Sigmoid colon (tissue), 7 donors: ENCODE measurements around the gene TNIK. TPM values are rescaled to one million over a fixed set of nuclear protein-coding genes. Genes with fewer than 3 reads are reported as not detected.

Experiments
- DNase-seq: peaks from one replicate; pipeline ENCODE4 v3.0.0-alpha.2; 2019
- H3K27ac ChIP-seq, 4 donors: fragments of 200-600 bp; sonication (generic); one replicate each; pipeline ENCODE4 v1.5.1; 2016 to 2019; ENCODE audit warnings: mild to moderate bottlenecking in 1 of 4
- H3K27me3 ChIP-seq, 3 donors: fragments of 200-600 bp; sonication (generic); one replicate each; pipeline ENCODE4 v1.5.1; 2019; ENCODE audit warnings: mild to moderate bottlenecking in 1 of 3
- H3K36me3 ChIP-seq, 4 donors: fragments of 200-600 bp; sonication (generic); one replicate each; pipeline ENCODE4 v1.5.1; 2016 to 2019
- H3K4me1 ChIP-seq, 4 donors: fragments of 200-600 bp; sonication (generic); one replicate each; pipeline ENCODE4 v1.5.1; 2017 to 2019
- H3K4me3 ChIP-seq, 4 donors: fragments of 200-600 bp; sonication (generic); one replicate each; pipeline ENCODE4 v1.5.1; 2017 to 2019; ENCODE audit warnings: mild to moderate bottlenecking in 2 of 4, moderate library complexity in 1 of 4
- H3K9me3 ChIP-seq, 4 donors: fragments of 200-600 bp in 3 of 4; sonication (generic) in 3 of 4; one replicate each; pipeline versions ENCODE4 v1.5.1 to v1.6.1; 2013 to 2019
- EP300 ChIP-seq, 4 donors: sonication (generic); formaldehyde crosslinking; IDR thresholded peaks; one replicate each; pipeline ENCODE4 v1.6.1; 2017; ENCODE audit warnings: antibody characterized with exemption in 4 of 4
- POLR2A ChIP-seq, 2 donors: fragments of 450-650 bp; IDR thresholded peaks; one replicate each; pipeline ENCODE4 v1.6.1; 2016; ENCODE audit warnings: antibody characterized with exemption in 2 of 2, mild to moderate bottlenecking in 2 of 2, moderate library complexity in 2 of 2
- POLR2AphosphoS5 ChIP-seq, 4 donors: sonication (generic); formaldehyde crosslinking; IDR thresholded peaks; one replicate each; pipeline ENCODE4 v1.6.1; 2017; ENCODE audit warnings: antibody characterized with exemption in 4 of 4
- WGBS, 2 donors: extraction: QIAGEN DNeasy Blood & Tissue Kit; methylation state at CpG; one replicate each; pipeline ENCODE4 v1.1.7; 2013; 5-methylcytosine and 5-hydroxymethylcytosine counted together
- intact Hi-C: fragments of 100-400 bp; cut with DNase I; formaldehyde crosslinking; loops from one replicate; pipeline ENCODE4 v1.15.1; 2023
- polyA plus RNA-seq, 3 donors: library from polyadenylated mRNA; stranded (reverse); fragments of 200-250 nt; gene quantifications; one replicate each; pipeline ENCODE4 v1.2.3, GENCODE V29; 2013
- total RNA-seq, 4 donors: library from RNA; depleted of rRNA; stranded (reverse); fragments of >200 nt; gene quantifications; one replicate each; pipeline ENCODE4 v1.1.0, GENCODE V29; 2016
- TF ChIP-seq, protein P1 (sequence below), 4 experiments: fragments of 450-650 bp in 3 of 4; fragments of 200-600 bp in 1 of 4; IDR thresholded peaks; one replicate each; pipeline ENCODE4 v1.5.1; 2016 to 2019; ENCODE audit warnings: antibody characterized with exemption in 4 of 4, mild to moderate bottlenecking in 3 of 4, moderate library complexity in 2 of 4
- donor health status: healthy with polysubstance abuse.
- donor health status: Bipolar disorder and iron deficiency.
- donor health status: healthy.

TNIK gene
- total and polyA plus RNA-seq, 7 donors = 5.4 to 21.3 (median 9.2) TPM

GRCh38 chr3:171159024-171159821 is 301.0 kb downstream of the TNIK start:
- no peaks in the 10 kb centered on the region for H3K4me1 ChIP-seq
- H3K9me3 ChIP-seq = peaks cover 0 to 8% (median 2%) of the 10 kb centered on the region in 4 donors
- H3K4me3 ChIP-seq = no peak overlapping the region
- H3K27me3 ChIP-seq = no peaks in the 10 kb centered on the region
- WGBS, 2 donors = 92 to 93% methylated on average over 20 of the region's 20 CpGs
- DNase-seq = no peak
- TF ChIP-seq POLR2A (IDR thresholded peaks at IDR 0.05) = no peak
- no peak for TF ChIP-seq POLR2AphosphoS5 (IDR thresholded peaks at IDR 0.05)
- TF ChIP-seq, protein P1, sequence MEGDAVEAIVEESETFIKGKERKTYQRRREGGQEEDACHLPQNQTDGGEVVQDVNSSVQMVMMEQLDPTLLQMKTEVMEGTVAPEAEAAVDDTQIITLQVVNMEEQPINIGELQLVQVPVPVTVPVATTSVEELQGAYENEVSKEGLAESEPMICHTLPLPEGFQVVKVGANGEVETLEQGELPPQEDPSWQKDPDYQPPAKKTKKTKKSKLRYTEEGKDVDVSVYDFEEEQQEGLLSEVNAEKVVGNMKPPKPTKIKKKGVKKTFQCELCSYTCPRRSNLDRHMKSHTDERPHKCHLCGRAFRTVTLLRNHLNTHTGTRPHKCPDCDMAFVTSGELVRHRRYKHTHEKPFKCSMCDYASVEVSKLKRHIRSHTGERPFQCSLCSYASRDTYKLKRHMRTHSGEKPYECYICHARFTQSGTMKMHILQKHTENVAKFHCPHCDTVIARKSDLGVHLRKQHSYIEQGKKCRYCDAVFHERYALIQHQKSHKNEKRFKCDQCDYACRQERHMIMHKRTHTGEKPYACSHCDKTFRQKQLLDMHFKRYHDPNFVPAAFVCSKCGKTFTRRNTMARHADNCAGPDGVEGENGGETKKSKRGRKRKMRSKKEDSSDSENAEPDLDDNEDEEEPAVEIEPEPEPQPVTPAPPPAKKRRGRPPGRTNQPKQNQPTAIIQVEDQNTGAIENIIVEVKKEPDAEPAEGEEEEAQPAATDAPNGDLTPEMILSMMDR (IDR thresholded peaks at IDR 0.05) = no peak
- no peak for TF ChIP-seq EP300 (IDR thresholded peaks at IDR 0.05)
- H3K36me3 ChIP-seq = peaks cover 0 to 40% (median 6%) of the 10 kb centered on the region in 4 donors
- intact Hi-C loops = no loop called here
- H3K27ac ChIP-seq = no peak overlapping the region

DNA sequence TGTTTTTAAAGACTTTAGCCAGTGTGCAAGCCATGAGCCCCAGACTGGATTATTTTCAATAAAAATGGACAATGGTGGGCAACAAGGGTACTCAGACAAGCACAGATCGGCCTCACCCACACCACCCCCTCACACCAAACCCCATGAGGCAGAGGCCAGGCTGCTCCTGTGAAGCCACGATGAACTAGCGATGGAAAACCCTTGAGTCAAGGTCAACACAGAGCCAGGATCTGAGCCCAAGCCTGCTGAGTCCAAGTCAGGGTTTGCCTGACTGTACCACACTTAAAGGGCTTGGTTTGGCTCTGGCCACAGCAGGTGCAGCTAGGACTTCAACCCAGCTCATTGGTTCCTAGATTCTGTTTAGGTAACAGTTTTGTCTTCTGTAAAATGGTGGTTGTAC is 302.2 kb downstream of the TNIK start:
- WGBS, 2 donors = 95 to 96% methylated on average over 3 of the region's 3 CpGs
- no peak for DNase-seq
- no peak overlapping the region for H3K4me3 ChIP-seq
- H3K27me3 ChIP-seq = no peaks in the 10 kb centered on the region
- peaks cover 0 to 36% (median 4%) of the 10 kb centered on the region in 4 donors for H3K36me3 ChIP-seq
- H3K4me1 ChIP-seq = no peaks in the 10 kb centered on the region
- TF ChIP-seq EP300 (IDR thresholded peaks at IDR 0.05) = no peak
- no peak for TF ChIP-seq POLR2A (IDR thresholded peaks at IDR 0.05)
- TF ChIP-seq POLR2AphosphoS5 (IDR thresholded peaks at IDR 0.05) = no peak
- TF ChIP-seq, protein P1 (IDR thresholded peaks at IDR 0.05) = no peak
- H3K9me3 ChIP-seq = peaks cover 0 to 2% (median 1%) of the 10 kb centered on the region in 4 donors
- H3K27ac ChIP-seq = no peak overlapping the region
- intact Hi-C loops = no loop called here

DNA sequence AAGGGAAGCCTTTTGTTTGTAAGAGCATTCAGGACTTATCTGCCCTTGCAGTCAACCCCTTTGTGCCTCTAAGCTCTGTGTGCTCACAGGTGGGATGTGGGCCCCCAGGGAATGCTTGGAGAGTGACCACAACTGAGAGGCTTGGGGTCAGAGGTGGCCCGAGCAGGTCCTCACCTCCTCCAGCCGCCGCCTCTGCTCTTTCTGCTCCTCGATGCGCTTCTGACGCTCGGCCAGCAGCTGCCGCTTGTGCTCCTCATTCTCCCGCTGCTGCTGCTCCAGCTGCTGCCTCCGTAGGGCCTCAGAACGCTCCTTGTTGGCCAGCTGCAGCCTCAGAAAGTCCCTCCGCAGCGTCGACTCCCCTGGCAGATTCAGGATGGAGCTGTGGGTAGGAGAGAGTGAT is 302.9 kb downstream of the TNIK start:
- no peaks in the 10 kb centered on the region for H3K4me1 ChIP-seq
- no peaks in the 10 kb centered on the region for H3K27me3 ChIP-seq
- 80 to 89% methylated on average over 14 of the region's 14 CpGs for WGBS, 2 donors
- DNase-seq = no peak
- intact Hi-C loops = no loop called here
- no peak overlapping the region for H3K27ac ChIP-seq
- TF ChIP-seq POLR2AphosphoS5 (IDR thresholded peaks at IDR 0.05) = no peak
- no peak for TF ChIP-seq EP300 (IDR thresholded peaks at IDR 0.05)
- TF ChIP-seq POLR2A (IDR thresholded peaks at IDR 0.05) = no peak
- TF ChIP-seq, protein P1 (IDR thresholded peaks at IDR 0.05) = no peak
- no peak overlapping the region for H3K4me3 ChIP-seq
- no peaks in the 10 kb centered on the region for H3K9me3 ChIP-seq
- H3K36me3 ChIP-seq = peaks cover 0 to 33% (median 4%) of the 10 kb centered on the region in 4 donors

GRCh38 chr3:171156401-171157010 is 303.7 kb downstream of the TNIK start:
- H3K36me3 ChIP-seq = peaks cover 0 to 33% (median 4%) of the 10 kb centered on the region in 4 donors
- DNase-seq = no peak
- no peaks in the 10 kb centered on the region for H3K4me1 ChIP-seq
- 34 to 78% methylated on average over 6 of the region's 6 CpGs for WGBS, 2 donors
- H3K4me3 ChIP-seq = no peak overlapping the region
- intact Hi-C loops = no loop called here
- no peaks in the 10 kb centered on the region for H3K27me3 ChIP-seq
- H3K27ac ChIP-seq = no peak overlapping the region
- no peaks in the 10 kb centered on the region for H3K9me3 ChIP-seq
- TF ChIP-seq, protein P1 (IDR thresholded peaks at IDR 0.05) = no peak
- no peak for TF ChIP-seq POLR2A (IDR thresholded peaks at IDR 0.05)
- no peak for TF ChIP-seq EP300 (IDR thresholded peaks at IDR 0.05)
- TF ChIP-seq POLR2AphosphoS5 (IDR thresholded peaks at IDR 0.05) = no peak
